Brain microvascular endothelial cell (primary cell): ENCODE data around the gene DEGS1.
A peak's percentile ranks its signal among the peaks of the same experiment; 100 is the strongest.

Experiments used
- DNase-seq: peaks from one replicate; pipeline ENCODE4 v3.0.0-alpha.2; 2020
- H3K27ac ChIP-seq: fragments of 250-450 bp; sonication (Bioruptor Pico); 2 replicates; pipeline ENCODE4 v1.5.1; 2020; ENCODE audit warnings: mild to moderate bottlenecking, moderate library complexity
- H3K27me3 ChIP-seq: fragments of 250-450 bp; sonication (Bioruptor Pico); replicated peaks from 2 replicates; pipeline ENCODE4 v1.5.1; 2020; ENCODE audit warnings: mild to moderate bottlenecking
- H3K36me3 ChIP-seq: fragments of 250-450 bp; sonication (Bioruptor Pico); replicated peaks from 2 replicates; pipeline ENCODE4 v1.5.1; 2020; ENCODE audit warnings: mild to moderate bottlenecking
- H3K4me3 ChIP-seq: 2 replicates; pipeline ENCODE4 v1.5.1; 2011; ENCODE audit warnings: low read depth, mild to moderate bottlenecking, control low read depth, low read length, moderate library complexity
- CTCF ChIP-seq: IDR thresholded peaks from 2 replicates; pipeline ENCODE4 v1.5.1; 2011; ENCODE audit warnings: low read depth, mild to moderate bottlenecking, moderate library complexity, low read length, control low read depth, inconsistent platforms; ENCODE audit errors: missing control alignments
- in situ Hi-C: cut with HindIII; loops from 2 replicates; pipeline ENCODE4 v1.10.0; 2017; ENCODE audit warnings: low sequenced_read_pairs, low pct_ligation_motif_present

Gene DEGS1

GRCh38 chr1:224182866-224183590, at the start of gene DEGS1:
Gene DEGS1 (plus strand): TSS chr1:224183240. CDS start chr1:224183337, 97 bp downstream.
- Histone ChIP-seq H3K27me3 (no peaks in the 10 kb centered on the region), H3K4me3 (peak within 1 kb of the TSS; percentile 83), H3K27ac (peak within 1 kb of the TSS; percentile 87), H3K36me3 (peaks cover 4% of the 10 kb centered on the region)
- DNase-seq = peak; percentile 62
- no peak for TF ChIP-seq CTCF
- in situ Hi-C loops = no loop called here

- H3K36me3 ChIP-seq = peaks cover 37% of the 10 kb centered on the region
- H3K27me3 ChIP-seq = no peaks in the 10 kb centered on the region
- no peak for TF ChIP-seq CTCF
These were observed 49.2 kb upstream of the DEGS1 start for GRCh38 chr1:224133741-224134299.

GRCh38 chr1:224137518-224137917, 45.5 kb upstream of the DEGS1 start:
- no peak for DNase-seq
- in situ Hi-C loops = no loop called here
- peaks cover 20% of the 10 kb centered on the region for H3K36me3 ChIP-seq

More at GRCh38 chr1:224133741-224134299, 49.2 kb upstream of the DEGS1 start:
- no peak for DNase-seq
- no peak overlapping the region for H3K27ac ChIP-seq
- no peak overlapping the region for H3K4me3 ChIP-seq
- in situ Hi-C loops = no loop called here

GRCh38 chr1:224138198-224138597, 44.8 kb upstream of the DEGS1 start:
- no peak overlapping the region for H3K4me3 ChIP-seq

More at GRCh38 chr1:224137518-224137917, 45.5 kb upstream of the DEGS1 start:
- Histone ChIP-seq H3K4me3 (no peak overlapping the region), H3K27ac (no peak overlapping the region), H3K27me3 (no peaks in the 10 kb centered on the region)
- TF ChIP-seq CTCF = no peak

GRCh38 chr1:224141693-224142092, 41.3 kb upstream of the DEGS1 start:
- Histone ChIP-seq H3K27me3 (no peaks in the 10 kb centered on the region), H3K27ac (no peak overlapping the region), H3K4me3 (no peak overlapping the region), H3K36me3 (peaks cover 12% of the 10 kb centered on the region)
- no peak for TF ChIP-seq CTCF
- in situ Hi-C loops = no loop called here
- DNase-seq = no peak

More at GRCh38 chr1:224138198-224138597, 44.8 kb upstream of the DEGS1 start:
- Histone ChIP-seq H3K27me3 (no peaks in the 10 kb centered on the region), H3K27ac (no peak overlapping the region), H3K36me3 (peaks cover 16% of the 10 kb centered on the region)
- in situ Hi-C loops = no loop called here
- DNase-seq = no peak
- TF ChIP-seq CTCF = no peak
